GDM1 (cell line): ENCODE measurements around the gene YRDC.
"Not testable (repeated sequence)": the region's sequence is repeated elsewhere in the genome, so short reads cannot be mapped to it uniquely, and the experiment has no call there.

Experiments used
- DNase-seq: peaks from one replicate; lab custom pipeline; 2025; lab: John Stamatoyannopoulos, UW

The YRDC gene

GRCh38 chr1:37771440-37771839, 36.6 kb downstream of the YRDC start:
- DNase-seq = not testable (repeated sequence)

DNA sequence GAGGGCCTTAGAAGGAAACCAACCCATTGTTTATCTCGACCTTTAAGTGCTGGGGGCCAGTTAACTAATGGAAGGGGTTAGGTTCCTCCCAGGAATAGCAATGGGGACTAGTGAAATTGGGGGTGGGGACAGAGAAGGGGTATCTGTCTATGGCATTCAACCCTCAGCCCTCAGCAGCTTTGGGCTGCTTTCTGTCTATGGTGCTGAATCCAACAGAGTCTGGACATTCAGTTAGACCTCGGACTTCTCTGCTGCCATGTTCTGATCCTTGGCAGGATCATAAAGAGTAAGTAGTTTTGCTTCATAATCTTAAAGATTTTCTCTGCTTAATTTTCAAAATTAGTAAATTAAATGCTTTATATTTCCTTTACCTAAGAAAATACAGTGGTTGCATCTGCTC, 40.5 kb downstream of the YRDC start:
- no peak for DNase-seq

- no peak for DNase-seq
These were observed 41.9 kb downstream of the YRDC start for GRCh38 chr1:37765916-37766664.

DNA sequence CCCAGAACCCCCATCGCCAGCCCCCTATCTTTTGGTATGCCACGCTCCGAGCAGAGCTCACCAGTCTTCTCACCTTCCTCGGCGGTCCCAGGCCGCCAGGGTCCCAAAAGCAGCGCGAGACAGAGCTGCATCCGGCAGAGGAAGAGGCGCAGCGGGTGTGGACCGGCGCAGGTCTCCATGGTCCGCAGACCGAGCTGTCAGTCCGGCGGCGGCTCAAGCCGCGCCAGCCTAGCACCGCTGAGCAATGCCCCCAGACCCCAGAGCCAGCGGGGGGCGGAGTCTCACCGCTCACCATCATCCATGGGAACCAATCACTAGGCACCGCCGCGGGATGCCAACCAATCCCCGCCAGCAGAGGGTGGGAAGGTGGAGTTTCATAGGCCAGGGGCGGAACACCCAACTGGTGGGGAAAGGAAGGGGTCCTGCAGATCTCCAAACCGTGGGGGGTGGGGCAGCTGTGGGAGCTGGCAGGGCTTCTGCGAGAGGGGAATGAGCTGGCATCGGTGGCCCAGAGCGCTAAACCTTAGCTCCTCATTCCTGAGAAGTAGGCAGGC, 43.0 kb downstream of the YRDC start, which contains the start of gene EPHA10:
Gene EPHA10, minus strand, starts transcription at position 233 of the 554 bp plus-strand sequence. Its CDS starts 54 bp downstream, at position 179.
- no peak for DNase-seq

- DNase-seq = no peak
These were observed 43.6 kb downstream of the YRDC start for GRCh38 chr1:37764414-37764825.

DNA sequence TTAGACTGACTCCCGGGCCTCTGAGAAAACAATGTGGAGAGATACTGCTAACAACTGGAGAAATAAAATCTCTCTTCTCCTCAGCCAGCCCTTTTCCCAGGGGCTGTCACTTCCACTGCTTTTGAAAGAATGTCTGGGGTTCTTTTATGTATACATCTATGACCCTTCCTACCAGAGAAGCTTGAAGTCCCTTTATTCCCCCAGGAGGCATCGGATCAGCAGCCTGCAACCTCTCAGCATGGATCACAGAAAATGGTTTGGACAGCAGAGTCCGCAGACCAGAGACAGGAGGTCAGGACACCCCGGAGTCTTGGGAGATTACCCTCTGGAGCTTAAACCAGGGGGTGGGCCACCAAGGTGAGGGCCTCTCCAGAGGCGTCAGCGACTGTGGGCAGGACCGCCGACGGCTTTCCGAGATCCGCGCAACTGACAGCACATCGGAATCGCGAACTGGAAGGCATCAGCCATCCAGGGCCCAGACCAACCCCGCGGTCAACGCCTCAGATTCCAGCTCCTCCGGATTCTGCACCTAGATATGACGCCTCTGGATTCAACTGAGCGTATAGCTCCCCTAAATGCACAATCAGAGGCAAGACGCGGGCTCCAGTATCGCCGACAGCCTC, 44.1 kb downstream of the YRDC start:
- DNase-seq = no peak

DNA sequence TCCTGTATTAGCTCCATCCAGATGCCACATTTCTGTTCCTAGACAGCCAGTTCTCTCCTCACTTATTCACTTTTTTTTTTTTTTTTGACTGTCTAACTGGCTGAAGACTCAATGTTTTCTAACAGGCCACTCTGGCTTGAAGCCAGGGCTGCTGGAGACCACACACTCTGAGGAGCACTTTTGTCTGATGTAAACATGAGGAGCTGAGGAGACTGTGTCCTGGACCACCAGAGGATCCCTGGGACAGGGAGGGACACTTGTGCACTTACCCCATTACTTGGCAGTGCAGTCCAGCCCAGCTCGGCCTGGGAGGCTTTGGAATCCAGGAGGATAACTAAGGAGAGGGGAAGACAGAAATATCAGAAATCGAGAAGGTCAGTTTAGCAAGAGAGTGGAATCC, 45.5 kb downstream of the YRDC start:
- no peak for DNase-seq

DNA sequence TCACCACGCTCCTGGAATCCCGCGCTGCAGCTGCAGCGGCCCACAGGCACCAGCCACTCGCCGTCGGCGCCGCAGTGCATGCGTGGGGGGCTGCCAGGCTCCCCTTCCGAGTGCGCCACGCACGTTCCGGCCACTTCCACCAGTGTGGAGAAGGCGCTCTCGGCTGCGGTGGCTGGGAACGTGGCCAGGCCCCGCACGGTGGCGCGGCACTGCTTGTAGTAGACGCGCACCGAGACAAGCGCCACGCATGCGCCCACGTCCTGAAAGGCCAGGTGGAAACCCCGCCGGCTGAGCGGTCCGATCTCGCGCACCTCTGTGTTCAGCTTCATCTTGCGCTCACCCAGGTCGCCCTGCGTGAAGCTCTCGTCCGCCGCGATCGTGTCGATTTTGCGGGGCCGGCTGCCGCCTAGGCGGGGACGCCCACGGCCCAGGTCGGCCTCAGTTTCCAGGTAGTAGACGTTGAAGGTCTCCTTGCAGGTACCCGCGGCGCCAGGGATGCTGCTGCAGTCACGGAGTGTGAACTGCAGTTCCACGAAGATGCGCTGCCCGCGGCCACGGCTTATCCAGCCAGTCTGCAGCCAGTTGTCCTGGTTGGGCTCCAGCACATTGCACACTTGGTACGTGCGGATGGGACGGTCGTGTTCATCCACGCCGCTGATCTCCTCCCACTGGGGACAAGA, 46.5 kb downstream of the YRDC start:
- DNase-seq = no peak

DNA sequence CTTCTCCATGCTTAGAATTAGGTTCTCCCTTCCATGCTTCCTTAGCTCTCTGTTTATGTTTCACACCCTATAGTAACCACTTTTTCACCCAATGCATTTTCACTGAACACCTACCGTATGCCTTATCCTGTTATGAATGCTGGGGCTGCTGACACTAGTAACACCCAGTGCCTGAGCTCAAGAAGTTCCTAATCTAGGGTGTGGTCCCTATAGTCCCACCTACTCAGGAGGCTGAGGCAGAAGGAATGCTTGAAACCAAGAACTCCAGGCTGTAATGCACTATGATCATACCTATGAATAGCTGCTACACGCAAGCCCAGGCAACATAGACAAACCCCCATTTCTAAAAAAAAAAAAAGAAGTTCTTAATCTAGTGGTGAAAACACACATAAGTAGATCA, 48.6 kb downstream of the YRDC start:
- DNase-seq = no peak

DNA sequence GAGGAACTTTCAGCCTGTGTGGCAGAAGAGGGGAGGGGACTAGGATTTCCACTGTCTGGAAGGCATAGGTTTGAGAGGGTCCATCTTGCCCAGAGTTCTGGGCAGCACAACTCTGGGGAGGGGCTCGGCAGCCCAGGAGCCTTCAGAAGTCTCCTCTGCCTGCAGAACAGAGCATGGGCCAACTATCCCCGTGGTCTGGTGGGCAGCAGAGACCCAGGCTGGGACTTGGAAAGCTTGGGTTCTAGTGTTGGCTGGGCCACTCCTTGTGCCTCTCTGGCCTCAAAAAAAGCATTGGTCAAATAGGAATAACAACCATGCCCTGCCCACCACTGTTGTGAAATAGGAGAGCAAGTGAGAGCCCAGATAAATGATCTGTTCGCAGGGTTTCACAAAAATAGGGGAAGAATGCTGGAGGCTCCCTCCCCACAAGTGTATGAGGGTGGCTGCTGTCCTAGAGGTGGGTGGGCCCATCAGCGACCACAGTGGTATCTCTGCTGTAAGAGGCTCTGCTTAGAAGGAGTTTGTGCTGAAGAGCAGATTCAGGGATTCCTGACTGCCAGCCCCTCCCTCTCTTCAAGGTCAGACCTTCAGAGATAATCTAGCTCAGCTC, 52.0 kb downstream of the YRDC start:
- DNase-seq = no peak

- DNase-seq = no peak
These were observed 52.7 kb downstream of the YRDC start for GRCh38 chr1:37755290-37755689.

DNA sequence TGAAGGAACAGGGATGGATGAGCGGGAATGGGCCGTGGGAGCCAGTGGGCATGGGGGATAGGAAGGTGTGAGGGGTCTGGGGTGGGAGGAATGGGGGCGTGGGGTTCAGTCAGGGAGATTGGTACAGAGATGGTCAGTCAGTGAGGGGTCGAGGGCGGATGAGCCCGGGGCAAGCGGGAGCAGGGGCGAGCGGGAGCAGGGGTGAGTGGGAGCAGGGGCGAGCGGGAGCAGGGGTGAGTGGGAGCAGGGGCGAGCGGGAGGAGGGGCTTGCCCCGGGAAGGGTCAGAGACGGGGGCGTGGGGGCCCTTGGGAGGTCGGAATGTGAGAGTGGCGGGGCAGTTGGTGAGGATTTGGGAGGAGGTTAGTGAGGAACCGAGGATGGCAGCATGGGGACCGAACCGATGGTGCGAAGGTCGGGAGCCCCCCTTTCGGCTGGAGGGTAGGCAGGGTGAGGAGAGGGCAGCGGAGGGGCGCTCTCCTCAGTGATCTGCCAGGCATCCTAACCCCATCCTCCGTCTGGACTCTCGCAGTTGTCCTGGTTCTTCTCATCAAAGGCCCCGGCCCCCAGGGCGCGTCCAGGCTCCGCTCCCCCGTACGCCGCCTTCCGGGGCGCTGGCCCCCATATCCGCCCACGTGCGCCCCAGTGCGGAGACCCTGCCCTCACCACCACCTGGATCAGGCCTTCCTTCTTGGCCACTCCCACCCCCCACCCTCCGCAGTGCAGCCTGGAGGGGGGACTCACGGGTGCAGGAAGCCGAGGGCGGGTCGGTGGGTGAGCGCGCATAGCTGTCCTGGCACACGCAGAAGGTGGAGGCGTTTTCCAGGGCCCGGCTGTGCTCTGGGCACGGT, 54.3 kb downstream of the YRDC start:
- no peak for DNase-seq
